Left ventricle myocardium inferior (tissue), 1 donor: ENCODE data around the gene ADAMTS15. TPM values are rescaled to one million over a fixed set of nuclear protein-coding genes. Genes with fewer than 3 reads are reported as not detected.
A peak's percentile ranks its signal among the peaks of the same experiment; 100 is the strongest.

Experiments used
- DNase-seq: peaks from one replicate; pipeline ENCODE4 v3.0.0-alpha.2; 2020
- H3K27ac ChIP-seq: fragments of 200-600 bp; replicated peaks from 2 replicates; pipeline ENCODE4 v1.8.0; 2021
- H3K27me3 ChIP-seq: fragments of 200-600 bp; 2 replicates; pipeline ENCODE4 v1.8.0; 2021; ENCODE audit warnings: low read depth
- H3K36me3 ChIP-seq: fragments of 200-600 bp; 2 replicates; pipeline ENCODE4 v1.8.0; 2021
- H3K4me1 ChIP-seq: fragments of 200-600 bp; 2 replicates; pipeline ENCODE4 v1.8.0; 2021
- H3K4me3 ChIP-seq: fragments of 200-600 bp; 2 replicates; pipeline ENCODE4 v1.8.0; 2021; ENCODE audit warnings: mild to moderate bottlenecking, moderate library complexity
- H3K9me3 ChIP-seq: fragments of 200-600 bp; replicated peaks from 2 replicates; pipeline ENCODE4 v1.8.0; 2021
- CTCF ChIP-seq: fragments of 200-600 bp; IDR thresholded peaks from 2 replicates; pipeline ENCODE4 v1.8.0; 2021; ENCODE audit warnings: antibody characterized with exemption, mild to moderate bottlenecking, borderline replicate concordance
- intact Hi-C: fragments of 100-400 bp; cut with micrococcal nuclease; formaldehyde crosslinking; loops from one replicate; pipeline ENCODE4 v1.11.0; 2022
- long read RNA-seq: library from polyadenylated mRNA; unstranded; transcript quantifications from one replicate; pipeline ENCODE4 v2.0.0, GENCODE V29; 2021
- total RNA-seq: library from RNA; stranded (reverse); fragmentation: NEBNext Ultra II Directional; extraction: Animal tissue kit (Norgen Biotek cat#: 25700); gene quantifications from one replicate; pipeline ENCODE4 v1.2.1, GENCODE V29; 2021
- donor health status: DM: no; HTN: yes; CAD: no; lungs with severe emphysema.

ADAMTS15 gene
- 22.9 TPM for total RNA-seq
- long read RNA-seq, partial matches to known transcripts = 3 of 8 reads
- long read RNA-seq, other reads (novel, unspliced or antisense) = 5 of 8 reads

GRCh38 chr11:130448416-130449309 lies at the start of gene ADAMTS15:
TSS of gene ADAMTS15 (plus strand) at chr11:130448645. CDS start at chr11:130448974, 329 bp downstream.
- intact Hi-C loops = loop anchor here (10.0 kb wide), 1 partner anchor 156 kb away; no protein-coding TSS in a partner anchor
- Histone ChIP-seq H3K4me1 (peaks cover 58% of the 10 kb centered on the region), H3K9me3 (no peaks in the 10 kb centered on the region)

GRCh38 chr11:130399196-130399595 lies 49.2 kb upstream of the ADAMTS15 start:
- DNase-seq = no peak
- peaks cover 10% of the 10 kb centered on the region for H3K27me3 ChIP-seq
- H3K9me3 ChIP-seq = no peaks in the 10 kb centered on the region
- no peak for TF ChIP-seq CTCF
- peaks cover 30% of the 10 kb centered on the region for H3K4me1 ChIP-seq
- no peak overlapping the region for H3K4me3 ChIP-seq
- no peak overlapping the region for H3K27ac ChIP-seq
- intact Hi-C loops = no loop called here
- H3K36me3 ChIP-seq = no peaks in the 10 kb centered on the region

More at GRCh38 chr11:130448416-130449309, at the start of gene ADAMTS15:
- TF ChIP-seq CTCF = no peak
- no peaks in the 10 kb centered on the region for H3K36me3 ChIP-seq
- peak within 1 kb of the TSS; percentile 93 for H3K27ac ChIP-seq
- peak; percentile 91 for DNase-seq
- no peaks in the 10 kb centered on the region for H3K27me3 ChIP-seq
- peak within 1 kb of the TSS; percentile 91 for H3K4me3 ChIP-seq

GRCh38 chr11:130400781-130401483 lies 47.5 kb upstream of the ADAMTS15 start:
- Histone ChIP-seq H3K36me3 (no peaks in the 10 kb centered on the region), H3K27me3 (peaks cover 5% of the 10 kb centered on the region), H3K4me1 (peaks cover 30% of the 10 kb centered on the region), H3K4me3 (no peak overlapping the region), H3K27ac (peak overlapping the region; percentile 57), H3K9me3 (no peaks in the 10 kb centered on the region)
- intact Hi-C loops = no loop called here
- no peak for DNase-seq
- no peak for TF ChIP-seq CTCF

- Histone ChIP-seq H3K27me3 (peaks cover 5% of the 10 kb centered on the region), H3K4me3 (no peak overlapping the region), H3K36me3 (no peaks in the 10 kb centered on the region), H3K9me3 (no peaks in the 10 kb centered on the region), H3K4me1 (peaks cover 32% of the 10 kb centered on the region), H3K27ac (peak overlapping the region; percentile 58)
- intact Hi-C loops = no loop called here
- DNase-seq = no peak
- TF ChIP-seq CTCF = no peak
Observed at GRCh38 chr11:130402570-130402969, 45.9 kb upstream of the ADAMTS15 start.

GRCh38 chr11:130403271-130403804 lies 45.1 kb upstream of the ADAMTS15 start:
- intact Hi-C loops = no loop called here
- TF ChIP-seq CTCF = no peak
- Histone ChIP-seq H3K27ac (peak overlapping the region; percentile 58), H3K9me3 (no peaks in the 10 kb centered on the region), H3K4me1 (peaks cover 39% of the 10 kb centered on the region), H3K27me3 (peaks cover 4% of the 10 kb centered on the region), H3K36me3 (no peaks in the 10 kb centered on the region), H3K4me3 (no peak overlapping the region)
- peak; percentile 53 for DNase-seq
